ENCODE data around the gene MROH2A. TPM values are rescaled to one million over a fixed set of nuclear protein-coding genes. Genes with fewer than 3 reads are reported as not detected.

MROH2A gene
- total and polyA plus RNA-seq, 2 donors: 0.32 to 7.3 TPM

- DNase-seq (ENCODE audit: extremely low spot score): no peak
- H3K4me3 ChIP-seq (ENCODE audit: low read depth, low read length): no peak overlapping the region
- WGBS: 53% methylated on average over 10 of the region's 10 CpGs
- H3K27ac ChIP-seq (ENCODE audit: low read depth): no peak overlapping the region
- no peaks in the 10 kb centered on the region for H3K4me1 ChIP-seq (ENCODE audit: insufficient read depth)
- H3K36me3 ChIP-seq (ENCODE audit: insufficient read depth): no peaks in the 10 kb centered on the region
These were observed 55.2 kb downstream of the MROH2A start for GRCh38 chr2:233833345-233833744.

GRCh38 chr2:233835230-233836186 is 57.4 kb downstream of the MROH2A start:
- Histone ChIP-seq H3K4me1 (ENCODE audit: insufficient read depth) (no peaks in the 10 kb centered on the region), H3K27ac (ENCODE audit: low read depth) (no peak overlapping the region), H3K4me3 (ENCODE audit: low read depth, low read length) (no peak overlapping the region), H3K36me3 (ENCODE audit: insufficient read depth) (no peaks in the 10 kb centered on the region)
- no peak for DNase-seq (ENCODE audit: extremely low spot score)
- 91% methylated on average over 14 of the region's 14 CpGs for WGBS

GRCh38 chr2:233836359-233836758 is 58.2 kb downstream of the MROH2A start:
- no peaks in the 10 kb centered on the region for H3K4me1 ChIP-seq (ENCODE audit: insufficient read depth)
- over 99% methylated on average over 7 of the region's 7 CpGs for WGBS
- H3K36me3 ChIP-seq (ENCODE audit: insufficient read depth): no peaks in the 10 kb centered on the region
- no peak overlapping the region for H3K27ac ChIP-seq (ENCODE audit: low read depth)
- no peak overlapping the region for H3K4me3 ChIP-seq (ENCODE audit: low read depth, low read length)
- no peak for DNase-seq (ENCODE audit: extremely low spot score)

GRCh38 chr2:233837694-233838229 is 59.6 kb downstream of the MROH2A start:
- Histone ChIP-seq H3K36me3 (ENCODE audit: insufficient read depth) (no peaks in the 10 kb centered on the region), H3K4me3 (ENCODE audit: low read depth, low read length) (no peak overlapping the region), H3K27ac (ENCODE audit: low read depth) (no peak overlapping the region), H3K4me1 (ENCODE audit: insufficient read depth) (no peaks in the 10 kb centered on the region)
- no peak for DNase-seq (ENCODE audit: extremely low spot score)
- 74% methylated on average over 9 of the region's 9 CpGs for WGBS

GRCh38 chr2:233838251-233838650 is 60.1 kb downstream of the MROH2A start:
- no peak overlapping the region for H3K27ac ChIP-seq (ENCODE audit: low read depth)
- H3K36me3 ChIP-seq (ENCODE audit: insufficient read depth): no peaks in the 10 kb centered on the region
- WGBS: 75% methylated on average over 7 of the region's 7 CpGs
- H3K4me1 ChIP-seq (ENCODE audit: insufficient read depth): no peaks in the 10 kb centered on the region
- no peak overlapping the region for H3K4me3 ChIP-seq (ENCODE audit: low read depth, low read length)
- no peak for DNase-seq (ENCODE audit: extremely low spot score)

- Histone ChIP-seq H3K36me3 (ENCODE audit: insufficient read depth) (no peaks in the 10 kb centered on the region), H3K4me3 (ENCODE audit: low read depth, low read length) (no peak overlapping the region), H3K4me1 (ENCODE audit: insufficient read depth) (no peaks in the 10 kb centered on the region), H3K27ac (ENCODE audit: low read depth) (no peak overlapping the region)
- WGBS: 89% methylated on average over 12 of the region's 12 CpGs
- DNase-seq (ENCODE audit: extremely low spot score): no peak
These were observed 60.8 kb downstream of the MROH2A start for GRCh38 chr2:233838726-233839446.

GRCh38 chr2:233839447-233839820 is 61.3 kb downstream of the MROH2A start:
- no peak for DNase-seq (ENCODE audit: extremely low spot score)
- H3K27ac ChIP-seq (ENCODE audit: low read depth): no peak overlapping the region
- no peak overlapping the region for H3K4me3 ChIP-seq (ENCODE audit: low read depth, low read length)
- 95% methylated on average over 10 of the region's 10 CpGs for WGBS
- no peaks in the 10 kb centered on the region for H3K4me1 ChIP-seq (ENCODE audit: insufficient read depth)
- no peaks in the 10 kb centered on the region for H3K36me3 ChIP-seq (ENCODE audit: insufficient read depth)

- no peaks in the 10 kb centered on the region for H3K4me1 ChIP-seq (ENCODE audit: insufficient read depth)
- 95% methylated on average over 9 of the region's 9 CpGs for WGBS
- H3K27ac ChIP-seq (ENCODE audit: low read depth): no peak overlapping the region
- H3K4me3 ChIP-seq (ENCODE audit: low read depth, low read length): no peak overlapping the region
- no peaks in the 10 kb centered on the region for H3K36me3 ChIP-seq (ENCODE audit: insufficient read depth)
- DNase-seq (ENCODE audit: extremely low spot score): no peak
These were observed 62.4 kb downstream of the MROH2A start for GRCh38 chr2:233840520-233840919.

GRCh38 chr2:233841183-233841582 is 63.1 kb downstream of the MROH2A start:
- 95% methylated on average over 11 of the region's 11 CpGs for WGBS
- no peaks in the 10 kb centered on the region for H3K36me3 ChIP-seq (ENCODE audit: insufficient read depth)

GRCh38 chr2:233844064-233844807 is 66.1 kb downstream of the MROH2A start:
- H3K4me1 ChIP-seq (ENCODE audit: insufficient read depth): no peaks in the 10 kb centered on the region
- no peak for DNase-seq (ENCODE audit: extremely low spot score)
- H3K27ac ChIP-seq (ENCODE audit: low read depth): no peak overlapping the region
- H3K36me3 ChIP-seq (ENCODE audit: insufficient read depth): no peaks in the 10 kb centered on the region
- H3K4me3 ChIP-seq (ENCODE audit: low read depth, low read length): no peak overlapping the region
- 94% methylated on average over 19 of the region's 19 CpGs for WGBS

More at GRCh38 chr2:233841183-233841582, 63.1 kb downstream of the MROH2A start:
- H3K4me1 ChIP-seq (ENCODE audit: insufficient read depth): no peaks in the 10 kb centered on the region
- no peak overlapping the region for H3K27ac ChIP-seq (ENCODE audit: low read depth)
- DNase-seq (ENCODE audit: extremely low spot score): no peak
- no peak overlapping the region for H3K4me3 ChIP-seq (ENCODE audit: low read depth, low read length)

- DNase-seq (ENCODE audit: extremely low spot score): no peak
- H3K4me1 ChIP-seq (ENCODE audit: insufficient read depth): no peaks in the 10 kb centered on the region
- no peak overlapping the region for H3K4me3 ChIP-seq (ENCODE audit: low read depth, low read length)
- no peak overlapping the region for H3K27ac ChIP-seq (ENCODE audit: low read depth)
- H3K36me3 ChIP-seq (ENCODE audit: insufficient read depth): no peaks in the 10 kb centered on the region
- WGBS: 95% methylated on average over 3 of the region's 3 CpGs
These were observed 66.7 kb downstream of the MROH2A start for GRCh38 chr2:233844836-233845235.

- no peak overlapping the region for H3K4me3 ChIP-seq (ENCODE audit: low read depth, low read length)
- WGBS: 96% methylated on average over 1 of the region's 1 CpG
- H3K36me3 ChIP-seq (ENCODE audit: insufficient read depth): no peaks in the 10 kb centered on the region
- DNase-seq (ENCODE audit: extremely low spot score): no peak
- no peaks in the 10 kb centered on the region for H3K4me1 ChIP-seq (ENCODE audit: insufficient read depth)
- H3K27ac ChIP-seq (ENCODE audit: low read depth): no peak overlapping the region
These were observed 67.4 kb downstream of the MROH2A start for GRCh38 chr2:233845301-233846060.

Data from urinary bladder (tissue), 4 donors.